HepG2 (cell line): ENCODE data around the gene OR13C3. TPM values are rescaled to one million over a fixed set of nuclear protein-coding genes. Genes with fewer than 3 reads are reported as not detected.

Experiments used
- ATAC-seq: fragments of 200-7000 bp; cut with Tn5 transposase; 3 replicates; pipeline ENCODE4 v1.9.1; 2020; ENCODE audit warnings: mild to moderate bottlenecking, moderate library complexity
- BruUV-seq: library from RNA; stranded (reverse); fragments of 400-500 nt; replicated peaks from 2 replicates; lab custom pipeline; 2021; lab: Mats Ljungman, UMichigan
- CTCF ChIA-PET: fragments of 300-600 bp; formaldehyde crosslinking; extraction: SDS; loops from one replicate; lab custom pipeline; 2021; ENCODE audit warnings: low total read pairs, inconsistent platforms, low intra/inter-chr PET ratio; lab: Yijun Ruan, JAX
- POLR2A ChIA-PET: fragments of 350-600 bp; sonication (Branson Sonifier 250); formaldehyde crosslinking; loops from one replicate; lab custom pipeline; 2020; ENCODE audit warnings: antibody characterized with exemption, inconsistent platforms; lab: Yijun Ruan, JAX
- DNase-seq: peaks from one replicate; pipeline ENCODE4 v3.0.0-alpha.2; 2015; ENCODE audit warnings: low spot score
- FAIRE-seq: peaks from 3 replicates; lab custom pipeline; 2011; peaks lifted over from hg19 to GRCh38; lab: Jason Lieb, UNC
- H2AFZ ChIP-seq: one replicate; pipeline ENCODE4 v1.6.1; 2011; ENCODE audit warnings: low read length, inconsistent platforms
- H3K27ac ChIP-seq: fragments of 300-600 bp; 3 replicates; pipeline ENCODE4 v1.8.0; 2011; ENCODE audit warnings: mixed run types, mild to moderate bottlenecking, mixed read lengths, low read length, inconsistent platforms; ENCODE audit not compliant: insufficient read depth; ENCODE audit errors: extremely low read length
- H3K27me3 ChIP-seq, 2 experiments: fragments of 200-600 bp in 1 of 2; 2 replicates in 1 of 2; 3 replicates in 1 of 2; pipeline versions ENCODE4 v1.6.0 to v1.8.0; 2011; ENCODE audit warnings: low read length in 2 of 2, mild to moderate bottlenecking in 2 of 2, moderate library complexity in 2 of 2, inconsistent platforms in 1 of 2; ENCODE audit not compliant: insufficient read depth in 2 of 2, control insufficient read depth in 1 of 2
- H3K36me3 ChIP-seq, 2 experiments: fragments of 200-600 bp in 1 of 2; replicated peaks in 1 of 2; 2 replicates in 1 of 2; 3 replicates in 1 of 2; pipeline versions ENCODE4 v1.5.1 to v1.8.0; 2011; ENCODE audit warnings: low read length in 2 of 2, inconsistent platforms in 1 of 2; ENCODE audit not compliant: insufficient read depth in 2 of 2, control insufficient read depth in 1 of 2
- H3K4me1 ChIP-seq: 2 replicates; pipeline ENCODE4 v1.5.1; 2012; ENCODE audit warnings: low read length, inconsistent platforms; ENCODE audit not compliant: insufficient read depth
- H3K4me2 ChIP-seq: 2 replicates; pipeline ENCODE4 v1.6.0; 2011; ENCODE audit warnings: low read depth, low read length, inconsistent platforms
- H3K4me3 ChIP-seq, 3 experiments: fragments of 200-600 bp in 1 of 3; sonication (generic), shearing (Covaris generic) in 1 of 3; replicated peaks in 1 of 3; 2 replicates each; pipeline ENCODE4 v1.5.1; 2011 to 2016; ENCODE audit warnings: low read length in 3 of 3, inconsistent platforms in 2 of 3, low read depth in 2 of 3, mild to moderate bottlenecking in 2 of 3, control low read depth in 1 of 3, mixed read lengths in 1 of 3; ENCODE audit not compliant: insufficient read depth in 1 of 3
- H3K79me2 ChIP-seq: one replicate; pipeline ENCODE4 v1.6.1; 2011; ENCODE audit warnings: low read length, inconsistent platforms; ENCODE audit not compliant: insufficient read depth
- H3K9ac ChIP-seq: 2 replicates; pipeline ENCODE4 v1.6.0; 2011; ENCODE audit warnings: mild to moderate bottlenecking, low read depth, low read length, inconsistent platforms; ENCODE audit not compliant: insufficient read depth
- H3K9me3 ChIP-seq: 2 replicates; pipeline ENCODE4 v1.5.1; 2012; ENCODE audit warnings: mild to moderate bottlenecking, low read length
- H4K20me1 ChIP-seq: 2 replicates; pipeline ENCODE4 v1.6.0; 2011; ENCODE audit warnings: inconsistent platforms, mild to moderate bottlenecking, low read length, moderate library complexity; ENCODE audit not compliant: insufficient read depth
- ARNT ChIP-seq: fragments of 450-650 bp; IDR thresholded peaks from 2 replicates; pipeline ENCODE4 v1.6.1; 2017
- ETV5 ChIP-seq: IDR thresholded peaks from 2 replicates; pipeline ENCODE4 v1.6.1; 2018; ENCODE audit warnings: missing biosample characterization, missing genetic modification reagents, inconsistent platforms, borderline replicate concordance
- FOSL2 ChIP-seq: sonication (generic); formaldehyde crosslinking; IDR thresholded peaks from 2 replicates; pipeline ENCODE4 v1.4.0; 2020; ENCODE audit warnings: missing genetic modification reagents
- POLR2G ChIP-seq: fragments of 200-400 bp; formaldehyde crosslinking; IDR thresholded peaks from 2 replicates; pipeline ENCODE4 v1.6.1; 2018; ENCODE audit warnings: mild to moderate bottlenecking, low read depth, low read length, moderate library complexity
- SIX4 ChIP-seq: sonication (generic); formaldehyde crosslinking; IDR thresholded peaks from 2 replicates; pipeline ENCODE4 v1.4.0; 2020; ENCODE audit warnings: missing genetic modification reagents
- SUZ12 ChIP-seq: fragments of 150-350 bp; IDR thresholded peaks from 2 replicates; pipeline ENCODE4 v1.6.1; 2014; ENCODE audit warnings: low read depth, low read length
- ZBTB49 ChIP-seq: sonication (generic); formaldehyde crosslinking; IDR thresholded peaks from 2 replicates; pipeline ENCODE4 v1.4.0; 2020; ENCODE audit warnings: missing genetic modification reagents, borderline replicate concordance
- ZMAT3 ChIP-seq: sonication (generic); formaldehyde crosslinking; conservative IDR thresholded peaks from 2 replicates; pipeline ENCODE4 v1.7.0; 2021; ENCODE audit warnings: missing genetic modification reagents
- ZNF121 ChIP-seq: sonication (generic); formaldehyde crosslinking; IDR thresholded peaks from 2 replicates; pipeline ENCODE4 v1.5.0; 2020; ENCODE audit warnings: mild to moderate bottlenecking, missing genetic modification reagents
- ZNF317 ChIP-seq: sonication (generic); formaldehyde crosslinking; IDR thresholded peaks from 2 replicates; pipeline ENCODE4 v1.5.0; 2020; ENCODE audit warnings: mild to moderate bottlenecking, missing genetic modification reagents
- ZNF430 ChIP-seq: sonication (generic); formaldehyde crosslinking; IDR thresholded peaks from 2 replicates; pipeline ENCODE4 v1.9.0; 2021; ENCODE audit warnings: mild to moderate bottlenecking, missing genetic modification reagents
- WGBS: methylation state at CpG from one replicate; pipeline ENCODE4 v1.1.6; 2017; ENCODE audit warnings: low lambda C conversion rate; 5-methylcytosine and 5-hydroxymethylcytosine counted together
- in situ Hi-C: cut with HindIII; loops from 2 replicates; pipeline ENCODE4 v1.10.0; 2017; ENCODE audit warnings: low pct_unique_long_range_greater_than_20kb; ENCODE audit not compliant: extremely low pct_ligation_motif_present
- intact Hi-C: fragments of 100-400 bp; cut with micrococcal nuclease; formaldehyde crosslinking; loops from one replicate; pipeline ENCODE4 v1.10.0; 2022; ENCODE audit not compliant: unreplicated experiment
- polyA plus RNA-seq, 8 experiments: library from polyadenylated mRNA; depleted of rRNA in 3 of 8; stranded (reverse) in 7 of 8; unstranded in 1 of 8; fragments of >200 nt; fragmentation: Illumina TruSeq in 4 of 8; extraction: Trizol in 4 of 8; gene quantifications; 2 replicates each; pipeline versions ENCODE4 v1.2.1 to v1.2.3, GENCODE V29; 2011 to 2016; ENCODE audit warnings: low read depth in 4 of 8, missing spikeins in 1 of 8, mixed read lengths in 1 of 8; ENCODE audit not compliant: insufficient read depth in 1 of 8
- total RNA-seq, 5 experiments: library from RNA; depleted of rRNA; stranded (reverse); fragments of >200 nt; fragmentation: Illumina TruSeq; extraction: Trizol; gene quantifications; 2 replicates each; pipeline ENCODE4 v1.2.3, GENCODE V29; 2016; ENCODE audit warnings: low read depth in 1 of 5
- TF ChIP-seq, protein P1 (sequence below): sonication (generic); formaldehyde crosslinking; IDR thresholded peaks from 2 replicates; pipeline ENCODE4 v1.4.0; 2020; ENCODE audit warnings: missing genetic modification reagents
- TF ChIP-seq, protein P2 (sequence below): IDR thresholded peaks from 2 replicates; pipeline ENCODE4 v1.6.1; 2012; ENCODE audit warnings: inconsistent platforms

OR13C3 gene
- total and polyA plus RNA-seq, 2 of the 13 experiments (the other 11 are each of a cell fraction or from before 2014, with no cell fraction given): not detected

DNA sequence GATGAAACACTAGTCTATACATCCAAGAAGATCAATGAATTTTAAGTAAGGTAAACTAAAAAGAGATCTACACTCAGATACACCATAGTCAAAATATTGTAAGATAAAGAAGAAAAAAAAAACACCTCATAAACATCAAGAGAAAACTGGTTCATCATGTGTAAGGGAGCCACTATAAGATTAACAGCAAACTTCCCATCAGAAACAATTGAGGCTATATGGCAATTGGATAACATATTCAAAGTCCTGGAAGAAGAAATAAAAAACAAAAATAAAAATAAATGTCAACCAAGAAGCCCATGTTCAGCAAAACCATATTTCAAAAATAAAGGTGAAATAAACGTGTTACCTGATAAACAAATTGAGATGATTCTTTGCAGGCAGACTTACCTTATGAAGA is 36.0 kb upstream of the OR13C3 start:
- H3K9ac ChIP-seq: no peak overlapping the region
- ChIA-PET POLR2A (no interaction called here), CTCF (no interaction called here)
- H3K79me2 ChIP-seq: no peaks in the 10 kb centered on the region
- no peaks in the 10 kb centered on the region for H3K36me3 ChIP-seq
- H4K20me1 ChIP-seq: no peaks in the 10 kb centered on the region
- TF ChIP-seq ETV5 (CRISPR knock-in tag): no peak
- peak; percentile 96 for TF ChIP-seq ZNF317 (CRISPR knock-in tag)
- no peaks in the 10 kb centered on the region for H3K27me3 ChIP-seq
- ATAC-seq (no peak), DNase-seq (no peak), FAIRE-seq (no peak)
- no peak overlapping the region for H3K4me3 ChIP-seq
- no peak overlapping the region for H2AFZ ChIP-seq
- H3K4me1 ChIP-seq: no peaks in the 10 kb centered on the region
- BruUV-seq: no TSS peak
- H3K27ac ChIP-seq: no peak overlapping the region
- intact Hi-C loops: no loop called here
- in situ Hi-C loops: no loop called here
- no peaks in the 10 kb centered on the region; the same call in 1 of the 2 replicates for H3K9me3 ChIP-seq
- WGBS: 3% methylated on average over 1 of the region's 1 CpG
- H3K4me2 ChIP-seq: no peak overlapping the region

DNA sequence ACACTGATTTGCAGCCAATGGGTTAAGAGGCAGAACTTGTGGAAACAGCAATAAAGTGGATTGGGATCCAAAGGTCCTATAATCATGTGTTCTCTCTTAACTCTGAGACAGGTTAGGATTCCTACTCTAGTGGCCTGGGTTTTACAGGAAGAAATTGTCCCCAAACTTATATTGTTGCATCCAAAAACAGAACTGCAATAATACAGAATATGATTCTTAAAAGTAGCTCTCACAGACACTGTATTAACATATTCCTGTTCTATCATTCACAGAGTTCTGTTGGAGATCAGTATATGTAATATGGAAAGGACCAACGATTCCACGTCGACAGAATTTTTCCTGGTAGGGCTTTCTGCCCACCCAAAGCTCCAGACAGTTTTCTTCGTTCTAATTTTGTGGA is 32.2 kb upstream of the OR13C3 start, which contains the start of gene OR13C8:
TSS of gene OR13C8 (plus strand) at position 301 of the 400 bp plus-strand sequence. CDS start at position 301, 0 bp downstream.
- FAIRE-seq: no peak
- H3K79me2 ChIP-seq: no peaks in the 10 kb centered on the region
- no peaks in the 10 kb centered on the region for H3K4me1 ChIP-seq
- no TSS peak for BruUV-seq
- WGBS: 27% methylated on average over 4 of the region's 4 CpGs
- DNase-seq: no peak
- in situ Hi-C loops: no loop called here
- intact Hi-C loops: no loop called here
- ATAC-seq: no peak
- POLR2A ChIA-PET: no interaction called here
- H3K9me3 ChIP-seq: no peaks in the 10 kb centered on the region; the same call in 1 of the 2 replicates
- no peak within 1 kb of the TSS for H3K9ac ChIP-seq
- no peaks in the 10 kb centered on the region for H4K20me1 ChIP-seq
- no peak within 1 kb of the TSS for H3K4me2 ChIP-seq
- H3K27me3 ChIP-seq: no peaks in the 10 kb centered on the region
- CTCF ChIA-PET: no interaction called here
- no peak within 1 kb of the TSS for H3K4me3 ChIP-seq
- H2AFZ ChIP-seq: no peak within 1 kb of the TSS
- H3K27ac ChIP-seq: no peak within 1 kb of the TSS
- no peaks in the 10 kb centered on the region for H3K36me3 ChIP-seq
- TF ChIP-seq ARNT (no peak), FOSL2 (CRISPR knock-in tag) (no peak), ZBTB49 (CRISPR knock-in tag) (no peak), SIX4 (no peak), ZNF430 (CRISPR knock-in tag) (no peak), SUZ12 (no peak), POLR2G (no peak), ZNF121 (CRISPR knock-in tag) (no peak), ZMAT3 (CRISPR knock-in tag) (no peak)
- TF ChIP-seq, protein P1, sequence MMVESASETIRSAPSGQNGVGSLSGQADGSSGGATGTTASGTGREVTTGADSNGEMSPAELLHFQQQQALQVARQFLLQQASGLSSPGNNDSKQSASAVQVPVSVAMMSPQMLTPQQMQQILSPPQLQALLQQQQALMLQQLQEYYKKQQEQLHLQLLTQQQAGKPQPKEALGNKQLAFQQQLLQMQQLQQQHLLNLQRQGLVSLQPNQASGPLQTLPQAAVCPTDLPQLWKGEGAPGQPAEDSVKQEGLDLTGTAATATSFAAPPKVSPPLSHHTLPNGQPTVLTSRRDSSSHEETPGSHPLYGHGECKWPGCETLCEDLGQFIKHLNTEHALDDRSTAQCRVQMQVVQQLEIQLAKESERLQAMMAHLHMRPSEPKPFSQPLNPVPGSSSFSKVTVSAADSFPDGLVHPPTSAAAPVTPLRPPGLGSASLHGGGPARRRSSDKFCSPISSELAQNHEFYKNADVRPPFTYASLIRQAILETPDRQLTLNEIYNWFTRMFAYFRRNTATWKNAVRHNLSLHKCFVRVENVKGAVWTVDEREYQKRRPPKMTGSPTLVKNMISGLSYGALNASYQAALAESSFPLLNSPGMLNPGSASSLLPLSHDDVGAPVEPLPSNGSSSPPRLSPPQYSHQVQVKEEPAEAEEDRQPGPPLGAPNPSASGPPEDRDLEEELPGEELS: no peak
- TF ChIP-seq, protein P2, sequence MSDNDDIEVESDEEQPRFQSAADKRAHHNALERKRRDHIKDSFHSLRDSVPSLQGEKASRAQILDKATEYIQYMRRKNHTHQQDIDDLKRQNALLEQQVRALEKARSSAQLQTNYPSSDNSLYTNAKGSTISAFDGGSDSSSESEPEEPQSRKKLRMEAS: no peak
